Activated T-helper 9 cell treated with anti-CD3 and anti-CD28 coated beads, Interleukin-2, amount 50 U/mL, for 16 hours (primary cell): ENCODE data around the gene MAGEB5.
"Not testable (repeated sequence)": the region's sequence is repeated elsewhere in the genome, so short reads cannot be mapped to it uniquely, and the experiment has no call there.

Experiments
- DNase-seq: peaks from one replicate; pipeline ENCODE4 v3.0.0-alpha.2; 2020; ENCODE audit warnings: low read depth

MAGEB5 gene, protein sequence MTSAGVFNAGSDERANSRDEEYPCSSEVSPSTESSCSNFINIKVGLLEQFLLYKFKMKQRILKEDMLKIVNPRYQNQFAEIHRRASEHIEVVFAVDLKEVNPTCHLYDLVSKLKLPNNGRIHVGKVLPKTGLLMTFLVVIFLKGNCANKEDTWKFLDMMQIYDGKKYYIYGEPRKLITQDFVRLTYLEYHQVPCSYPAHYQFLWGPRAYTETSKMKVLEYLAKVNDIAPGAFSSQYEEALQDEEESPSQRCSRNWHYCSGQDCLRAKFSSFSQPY

DNA sequence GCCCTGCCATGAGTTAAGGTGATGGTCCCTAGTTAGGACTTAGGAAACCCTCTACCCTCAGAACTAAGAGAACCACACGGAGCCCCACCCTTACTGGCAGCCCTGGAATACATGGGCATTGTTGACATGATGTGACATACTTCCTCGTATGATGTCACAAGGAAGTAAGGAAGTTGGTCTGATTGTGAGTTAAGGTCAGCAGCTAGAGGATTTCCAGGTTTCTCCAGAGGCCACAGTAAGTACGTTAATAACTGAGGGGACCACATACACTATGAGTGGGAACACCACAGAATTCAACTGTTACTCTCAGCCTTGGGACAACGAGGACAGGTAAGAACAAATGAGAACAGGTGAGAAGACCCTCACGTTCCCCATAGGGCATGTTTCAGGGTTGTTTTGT, at the start of gene MAGEB5:
Gene MAGEB5 (plus strand): TSS at position 301 of the 400 bp plus-strand sequence. CDS start 1,133 bp downstream, outside the sequence.
- no peak for DNase-seq

DNA sequence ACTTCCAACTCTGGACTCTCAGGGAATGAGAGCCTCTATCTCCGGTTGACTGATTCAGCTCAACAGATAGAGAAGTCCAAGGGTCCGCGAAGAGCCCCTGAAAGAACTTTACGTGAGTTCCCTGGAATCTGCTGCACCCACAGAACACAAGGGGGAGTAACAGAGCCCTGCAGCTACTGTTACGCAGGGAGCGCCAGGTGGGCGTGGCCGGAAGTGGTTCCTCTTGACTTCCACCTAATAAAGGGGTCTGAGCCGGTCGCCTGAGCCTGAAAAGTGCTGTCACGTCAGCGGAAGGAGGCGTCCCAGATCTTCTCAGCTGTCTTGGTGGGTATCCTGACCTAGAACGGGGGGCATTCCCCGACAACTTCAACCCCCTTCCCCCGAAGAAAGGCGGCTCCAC, 23.8 kb upstream of the MAGEB5 start, which contains the start of gene MAGEB6:
Gene MAGEB6 (plus strand): TSS at position 237 of the 400 bp plus-strand sequence. CDS start 1,407 bp downstream, outside the sequence.
- DNase-seq: no peak

DNA sequence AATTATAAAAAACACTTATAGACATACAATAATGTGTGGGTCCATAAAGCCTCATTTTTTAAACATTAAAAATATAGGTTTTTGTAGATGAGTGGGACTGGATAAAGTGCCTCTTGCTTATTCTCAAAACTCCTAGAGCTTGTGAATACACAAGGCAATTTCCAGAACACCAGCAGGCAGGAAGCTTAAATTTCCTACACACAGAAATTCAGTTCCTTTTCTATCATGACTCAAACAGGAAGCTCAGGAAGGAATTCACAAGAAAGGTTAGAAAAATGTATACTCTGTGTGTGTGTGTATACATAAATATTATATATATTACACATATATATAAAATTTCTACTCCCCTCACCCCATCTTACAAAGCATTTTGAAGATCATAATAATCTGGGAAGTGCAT, 12.4 kb upstream of the MAGEB5 start:
- DNase-seq: no peak

DNA sequence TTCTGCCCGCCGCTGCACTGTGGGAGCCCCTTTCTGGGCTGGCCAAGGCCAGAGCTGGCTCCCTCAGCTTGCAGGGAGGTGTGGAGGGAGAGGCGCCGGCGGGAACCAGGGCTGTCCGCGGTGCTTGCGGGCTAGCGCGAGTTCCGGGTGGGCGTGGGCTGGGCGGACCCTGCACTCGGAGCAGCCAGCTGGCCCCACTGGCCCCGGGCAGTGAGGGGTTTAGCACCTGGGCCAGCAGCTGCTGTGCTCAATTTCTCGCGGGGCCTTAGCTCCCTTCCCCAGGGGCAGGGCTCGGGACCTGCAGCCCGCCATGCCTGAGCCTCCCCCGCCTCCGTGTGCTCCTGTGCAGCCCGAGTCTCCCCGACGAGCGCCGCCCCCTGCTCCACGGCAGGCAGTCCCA, 11.3 kb upstream of the MAGEB5 start:
- not testable (repeated sequence) for DNase-seq

DNA sequence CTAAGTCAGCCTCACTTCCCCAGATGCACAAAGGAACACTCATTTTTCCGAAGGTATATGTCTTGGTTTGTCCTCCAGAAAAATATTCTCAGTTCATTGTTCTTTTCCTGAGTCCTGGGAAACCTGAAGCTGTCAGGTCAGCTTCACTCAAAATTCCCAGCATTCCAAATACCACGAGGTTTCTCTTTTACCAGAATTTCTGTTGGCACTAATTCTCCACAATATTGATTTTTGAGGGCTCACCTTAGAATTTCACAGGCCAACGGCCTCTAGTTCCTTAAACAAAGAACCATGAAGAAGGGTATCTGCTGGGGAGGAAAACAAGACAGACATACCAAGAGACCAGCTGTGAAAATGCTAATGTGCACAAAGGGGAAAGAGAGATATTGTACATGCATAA, 8.0 kb upstream of the MAGEB5 start:
- DNase-seq: no peak

DNA sequence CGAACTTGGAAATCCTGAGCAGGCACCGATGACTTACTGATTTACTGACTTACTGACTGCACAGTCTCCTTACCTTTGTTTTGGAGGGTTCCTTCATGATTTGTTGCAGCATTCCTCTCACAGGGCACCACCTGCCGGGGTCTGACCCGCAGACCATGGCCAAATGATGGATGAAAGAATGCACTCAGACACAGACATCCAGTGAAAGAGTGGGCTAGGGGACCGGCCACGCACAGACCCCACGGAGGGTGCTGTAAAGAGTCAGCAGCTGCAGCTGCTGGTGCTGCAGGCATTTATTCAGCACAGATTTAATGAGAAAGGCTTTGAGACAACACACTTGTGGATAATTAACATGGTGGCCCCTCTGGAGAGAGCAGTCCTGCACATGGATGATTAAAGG, 3.4 kb downstream of the MAGEB5 start:
- DNase-seq: no peak

DNA sequence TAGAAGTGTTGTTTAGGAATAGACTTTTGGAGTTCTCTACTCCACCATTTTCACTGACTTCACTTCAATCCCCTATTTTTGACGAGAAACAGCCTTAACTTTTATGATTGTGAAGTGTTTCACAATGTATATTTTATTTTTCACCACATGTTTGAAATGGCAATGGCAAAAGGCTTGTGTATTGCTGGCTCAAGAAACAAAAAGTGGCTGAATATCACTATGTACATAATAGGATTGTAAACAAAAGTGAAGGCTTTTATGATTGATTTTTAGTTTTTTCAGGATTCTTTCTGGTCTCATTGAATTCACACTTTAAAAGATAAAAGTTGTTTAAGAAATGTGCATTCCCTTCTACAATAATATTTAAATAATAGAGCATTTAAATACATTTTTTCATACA, 18.2 kb downstream of the MAGEB5 start:
- no peak for DNase-seq

DNA sequence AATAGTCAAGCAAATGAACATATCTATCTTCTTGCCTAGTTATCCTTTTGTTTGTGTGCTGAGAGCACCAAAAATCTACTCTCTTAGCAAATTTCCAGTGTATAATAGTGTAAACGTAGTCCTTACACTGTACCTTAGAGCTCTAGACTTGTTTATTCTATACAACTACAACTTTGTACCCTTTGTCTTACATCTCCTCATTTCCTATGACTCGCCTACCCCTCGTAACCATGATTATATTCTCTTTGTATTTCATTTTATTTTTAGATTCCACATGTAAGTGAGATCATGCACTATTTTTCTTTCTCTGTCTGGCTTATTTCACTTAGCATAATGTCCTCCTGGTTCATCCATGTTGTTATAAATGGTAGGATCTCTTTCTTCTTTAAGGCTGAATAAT, 37.6 kb downstream of the MAGEB5 start:
- no peak for DNase-seq

DNA sequence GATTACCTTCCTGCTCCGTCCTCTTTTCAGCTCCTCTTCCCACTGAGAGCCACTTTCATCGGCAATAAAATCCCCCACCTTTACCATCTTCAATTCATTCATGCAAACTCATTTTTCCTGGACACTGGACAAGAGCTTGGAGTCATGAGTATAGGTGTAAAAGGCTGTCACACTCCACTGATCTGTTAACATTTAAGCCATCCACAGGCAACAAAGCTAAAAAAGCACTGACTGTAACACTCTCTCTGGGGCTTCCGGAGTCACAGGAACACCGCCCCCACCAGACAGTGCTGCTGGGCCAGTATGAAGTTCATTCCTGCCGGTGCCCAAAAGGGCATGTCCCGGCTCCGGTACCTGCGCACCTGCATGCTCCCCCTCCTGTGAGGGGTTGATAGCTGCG, 38.5 kb downstream of the MAGEB5 start:
- no peak for DNase-seq

DNA sequence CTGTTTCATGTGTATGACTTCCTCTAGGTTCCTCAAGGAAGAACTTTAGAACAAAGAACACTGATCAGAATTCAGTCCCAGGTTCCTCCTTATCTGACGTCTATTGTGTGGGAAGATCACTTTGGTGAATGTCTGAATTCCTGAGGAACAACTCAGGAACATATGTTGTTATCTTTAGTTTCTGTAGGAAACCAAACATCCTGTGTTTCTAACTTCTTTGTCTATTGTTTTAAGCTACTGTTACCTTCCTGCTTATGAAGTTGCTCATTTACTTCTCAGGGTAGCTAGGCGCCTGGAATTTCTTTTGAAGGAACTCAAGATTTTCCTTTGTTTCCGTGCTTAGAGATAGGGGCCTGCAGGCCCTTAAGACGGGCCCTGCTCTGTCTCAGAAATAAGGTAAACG, 46.2 kb downstream of the MAGEB5 start:
- DNase-seq: no peak
